ENCODE data around the gene ITPR1. TPM values are rescaled to one million over a fixed set of nuclear protein-coding genes. Genes with fewer than 3 reads are reported as not detected.

The ITPR1 gene
- total RNA-seq, 1 donor from 2014 or later = 84.5 TPM

- Mint-ChIP-seq H3K27ac (peak overlapping the region; percentile 36), H3K36me3 (ENCODE audit: low read depth) (peaks cover 86% of the 10 kb centered on the region), H3K4me3 (peak overlapping the region; percentile 28), H3K27me3 (no peaks in the 10 kb centered on the region), H3K4me1 (peaks cover 49% of the 10 kb centered on the region), H3K9me3 (peaks cover 10% of the 10 kb centered on the region)
- intact Hi-C loops (cut with micrococcal nuclease) = no loop called here
- DNase-seq = no peak
Measured at GRCh38 chr3:4816718-4817117, 323.6 kb downstream of the ITPR1 start.

GRCh38 chr3:4817128-4817527 lies 324.0 kb downstream of the ITPR1 start:
- Mint-ChIP-seq H3K4me3 (peak overlapping the region; percentile 28), H3K4me1 (peaks cover 52% of the 10 kb centered on the region), H3K36me3 (ENCODE audit: low read depth) (peaks cover 87% of the 10 kb centered on the region), H3K27ac (peak overlapping the region; percentile 36), H3K27me3 (no peaks in the 10 kb centered on the region), H3K9me3 (peaks cover 10% of the 10 kb centered on the region)
- intact Hi-C loops (cut with micrococcal nuclease) = no loop called here
- no peak for DNase-seq

- intact Hi-C loops (cut with micrococcal nuclease) = no loop called here
- Mint-ChIP-seq H3K4me3 (no peak overlapping the region), H3K36me3 (ENCODE audit: low read depth) (peaks cover 88% of the 10 kb centered on the region), H3K27ac (peak overlapping the region; percentile 60), H3K4me1 (peaks cover 54% of the 10 kb centered on the region), H3K9me3 (peaks cover 10% of the 10 kb centered on the region), H3K27me3 (no peaks in the 10 kb centered on the region)
- no peak for DNase-seq
Measured at GRCh38 chr3:4818164-4818563, 325.0 kb downstream of the ITPR1 start.

- Mint-ChIP-seq H3K9me3 (peaks cover 13% of the 10 kb centered on the region), H3K4me1 (peaks cover 60% of the 10 kb centered on the region), H3K36me3 (ENCODE audit: low read depth) (peaks cover 88% of the 10 kb centered on the region), H3K27ac (peak overlapping the region; percentile 97), H3K4me3 (peak overlapping the region; percentile 19), H3K27me3 (no peaks in the 10 kb centered on the region)
- DNase-seq = peak; percentile 55
- intact Hi-C loops (cut with micrococcal nuclease) = no loop called here
Measured at GRCh38 chr3:4818986-4819693, 326.0 kb downstream of the ITPR1 start.

GRCh38 chr3:4819746-4820145 lies 326.6 kb downstream of the ITPR1 start:
- intact Hi-C loops (cut with micrococcal nuclease) = no loop called here
- peak overlapping the region; percentile 97 for H3K27ac Mint-ChIP-seq
- H3K9me3 Mint-ChIP-seq = peaks cover 13% of the 10 kb centered on the region
- peak; percentile 55 for DNase-seq
- H3K27me3 Mint-ChIP-seq = no peaks in the 10 kb centered on the region
- H3K36me3 Mint-ChIP-seq (ENCODE audit: low read depth) = peaks cover 86% of the 10 kb centered on the region
- peak overlapping the region; percentile 19 for H3K4me3 Mint-ChIP-seq
- H3K4me1 Mint-ChIP-seq = peaks cover 64% of the 10 kb centered on the region

- Mint-ChIP-seq H3K4me3 (peak overlapping the region; percentile 75), H3K4me1 (peaks cover 69% of the 10 kb centered on the region), H3K36me3 (ENCODE audit: low read depth) (peaks cover 83% of the 10 kb centered on the region), H3K9me3 (peaks cover 13% of the 10 kb centered on the region), H3K27ac (peak overlapping the region; percentile 97), H3K27me3 (no peaks in the 10 kb centered on the region)
- DNase-seq = peak; percentile 67
- intact Hi-C loops (cut with micrococcal nuclease) = loop anchor here (1.0 kb wide), 1 partner anchor 43 kb away; no protein-coding TSS in a partner anchor
Measured at GRCh38 chr3:4820296-4821121, 327.4 kb downstream of the ITPR1 start.

- H3K36me3 Mint-ChIP-seq (ENCODE audit: low read depth) = peaks cover 81% of the 10 kb centered on the region
- peak overlapping the region; percentile 97 for H3K27ac Mint-ChIP-seq
- peaks cover 13% of the 10 kb centered on the region for H3K9me3 Mint-ChIP-seq
- peaks cover 77% of the 10 kb centered on the region for H3K4me1 Mint-ChIP-seq
- peak; percentile 71 for DNase-seq
- intact Hi-C loops (cut with micrococcal nuclease) = loop anchor here (1.0 kb wide), 1 partner anchor 44 kb away; no protein-coding TSS in a partner anchor
- H3K4me3 Mint-ChIP-seq = peak overlapping the region; percentile 75
- H3K27me3 Mint-ChIP-seq = no peaks in the 10 kb centered on the region
Measured at GRCh38 chr3:4821338-4821737, 328.2 kb downstream of the ITPR1 start.

GRCh38 chr3:4821975-4822374 lies 328.8 kb downstream of the ITPR1 start:
- peak overlapping the region; percentile 75 for H3K4me3 Mint-ChIP-seq

GRCh38 chr3:4822568-4822967 lies 329.4 kb downstream of the ITPR1 start:
- Mint-ChIP-seq H3K9me3 (peaks cover 5% of the 10 kb centered on the region), H3K27me3 (no peaks in the 10 kb centered on the region), H3K36me3 (ENCODE audit: low read depth) (peaks cover 79% of the 10 kb centered on the region), H3K4me3 (peak overlapping the region; percentile 75), H3K4me1 (peaks cover 88% of the 10 kb centered on the region), H3K27ac (peak overlapping the region; percentile 97)
- intact Hi-C loops (cut with micrococcal nuclease) = loop anchor here (1.0 to 2.0 kb wide), 5 partner anchors 9 to 154 kb away; no protein-coding TSS in a partner anchor
- no peak for DNase-seq

More at GRCh38 chr3:4821975-4822374, 328.8 kb downstream of the ITPR1 start:
- DNase-seq = peak; percentile 93
- Mint-ChIP-seq H3K36me3 (ENCODE audit: low read depth) (peaks cover 79% of the 10 kb centered on the region), H3K27ac (peak overlapping the region; percentile 97), H3K4me1 (peaks cover 84% of the 10 kb centered on the region), H3K27me3 (no peaks in the 10 kb centered on the region), H3K9me3 (peaks cover 11% of the 10 kb centered on the region)
- intact Hi-C loops (cut with micrococcal nuclease) = loop anchor here (1.0 to 2.0 kb wide), 6 partner anchors 9 to 154 kb away; no protein-coding TSS in a partner anchor

GRCh38 chr3:4823385-4823784 lies 330.2 kb downstream of the ITPR1 start:
- Mint-ChIP-seq H3K27me3 (no peaks in the 10 kb centered on the region), H3K36me3 (ENCODE audit: low read depth) (peaks cover 77% of the 10 kb centered on the region), H3K9me3 (peaks cover 4% of the 10 kb centered on the region), H3K27ac (peak overlapping the region; percentile 97), H3K4me3 (peak overlapping the region; percentile 79), H3K4me1 (peaks cover 96% of the 10 kb centered on the region)
- intact Hi-C loops (cut with micrococcal nuclease) = loop anchor here (2.0 kb wide), 1 partner anchor 101 kb away; no protein-coding TSS in a partner anchor
- DNase-seq = no peak

- Mint-ChIP-seq H3K27ac (peak overlapping the region; percentile 100), H3K27me3 (no peaks in the 10 kb centered on the region), H3K4me1 (peaks cover 98% of the 10 kb centered on the region), H3K9me3 (peaks cover 4% of the 10 kb centered on the region), H3K4me3 (peak overlapping the region; percentile 79), H3K36me3 (ENCODE audit: low read depth) (peaks cover 75% of the 10 kb centered on the region)
- intact Hi-C loops (cut with micrococcal nuclease) = loop anchor here (2.0 kb wide), 1 partner anchor 101 kb away; no protein-coding TSS in a partner anchor
- DNase-seq = peak; percentile 59
Measured at GRCh38 chr3:4823986-4824925, 331.1 kb downstream of the ITPR1 start.

GRCh38 chr3:4824926-4825325 lies 331.8 kb downstream of the ITPR1 start:
- peaks cover 94% of the 10 kb centered on the region for H3K4me1 Mint-ChIP-seq

More at GRCh38 chr3:4824926-4825325, 331.8 kb downstream of the ITPR1 start:
- Mint-ChIP-seq H3K27ac (peak overlapping the region; percentile 100), H3K4me3 (peak overlapping the region; percentile 79), H3K36me3 (ENCODE audit: low read depth) (peaks cover 72% of the 10 kb centered on the region), H3K9me3 (peaks cover 4% of the 10 kb centered on the region), H3K27me3 (no peaks in the 10 kb centered on the region)
- no peak for DNase-seq
- intact Hi-C loops (cut with micrococcal nuclease) = no loop called here

All from activated CD4-positive, alpha-beta T cell treated with anti-CD3 and anti-CD28 coated beads, Interleukin-2, amount 10 ng/mL, durations not matched to agents 24 days and 14 days (primary cell).